ENCODE measurements around the gene GLIS2. TPM values are rescaled to one million over a fixed set of nuclear protein-coding genes. Genes with fewer than 3 reads are reported as not detected.

The GLIS2 gene
- total and polyA plus RNA-seq, 4 donors: 0.68 to 1.4 (median 1.1) TPM

DNA sequence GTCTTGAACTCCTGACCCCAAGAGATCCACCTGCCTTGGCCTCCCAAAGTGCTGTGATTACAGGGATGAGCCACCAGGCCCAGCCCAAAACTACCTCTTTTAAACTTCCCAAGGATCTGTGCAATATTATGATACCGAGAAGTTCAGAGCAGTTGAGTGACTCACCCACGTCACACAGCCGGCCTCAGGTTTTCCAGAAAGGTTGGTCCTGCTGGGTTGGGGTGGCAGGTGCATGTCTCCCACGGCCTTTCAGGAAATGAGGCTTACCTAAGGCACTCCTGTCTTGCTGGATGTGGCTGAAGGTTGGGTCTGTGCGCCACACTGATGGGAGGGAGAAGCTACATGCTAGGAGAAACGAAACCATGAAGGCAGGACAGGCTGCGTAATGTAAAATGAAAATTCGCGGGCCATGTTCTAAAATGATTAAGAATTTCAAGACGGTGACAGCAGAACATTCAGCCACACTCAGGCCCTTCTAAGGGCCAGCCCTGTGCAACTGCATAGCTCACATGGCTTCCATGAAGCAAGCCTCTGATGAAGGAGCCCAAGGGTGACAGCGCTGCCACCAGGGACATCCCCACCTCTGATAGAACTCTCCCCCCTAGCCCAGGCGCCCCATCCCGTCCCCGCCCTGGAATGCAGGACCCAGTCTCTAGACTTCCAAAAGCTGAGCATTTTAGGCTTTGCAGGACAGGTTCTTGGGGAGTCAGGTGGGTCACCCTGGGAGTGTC, 6.6 kb upstream of the GLIS2 start:
- Histone ChIP-seq H3K27me3 (ENCODE audit: control insufficient read depth in 4 of 4, insufficient read depth in 4 of 4, low read length in 3 of 4) (no peaks in the 10 kb centered on the region), H3K36me3 (ENCODE audit: control insufficient read depth in 4 of 4, insufficient read depth in 3 of 4, low read depth in 1 of 4, low read length in 3 of 4) (no peaks in the 10 kb centered on the region), H3K9me3 (ENCODE audit: control insufficient read depth in 4 of 4, low read length in 3 of 4) (no peaks in the 10 kb centered on the region), H3K4me3 (ENCODE audit: low read depth in 1 of 3, low read length in 3 of 3) (no peak overlapping the region), H3K9ac (ENCODE audit: low read depth in 1 of 2, low read length in 2 of 2) (no peak overlapping the region), H3K4me1 (ENCODE audit: control insufficient read depth in 4 of 4, insufficient read depth in 4 of 4, low read length in 3 of 4) (peaks cover 2 to 19% (median 9%) of the 10 kb centered on the region in 4 donors), H3K27ac (ENCODE audit: low read depth in 1 of 2, low read length in 2 of 2) (no peak overlapping the region)
- no peak for DNase-seq (ENCODE audit: low spot score)
- WGBS: 93% methylated on average over 14 of the region's 14 CpGs
- TF ChIP-seq GABPA (IDR thresholded peaks at IDR 0.05 in 1 of 2, conservative IDR thresholded peaks at IDR 0.05 in 1 of 2) (no peak), TAF1 (conservative IDR thresholded peaks at IDR 0.05) (no peak), EGR1 (IDR thresholded peaks at IDR 0.05; ENCODE audit: low read depth in 2 of 2) (no peak), FOXA2 (IDR thresholded peaks at IDR 0.05) (no peak), NR2F2 (IDR thresholded peaks at IDR 0.05) (no peak), FOXA1 (IDR thresholded peaks at IDR 0.05) (no peak)
- TF ChIP-seq, protein P1, sequence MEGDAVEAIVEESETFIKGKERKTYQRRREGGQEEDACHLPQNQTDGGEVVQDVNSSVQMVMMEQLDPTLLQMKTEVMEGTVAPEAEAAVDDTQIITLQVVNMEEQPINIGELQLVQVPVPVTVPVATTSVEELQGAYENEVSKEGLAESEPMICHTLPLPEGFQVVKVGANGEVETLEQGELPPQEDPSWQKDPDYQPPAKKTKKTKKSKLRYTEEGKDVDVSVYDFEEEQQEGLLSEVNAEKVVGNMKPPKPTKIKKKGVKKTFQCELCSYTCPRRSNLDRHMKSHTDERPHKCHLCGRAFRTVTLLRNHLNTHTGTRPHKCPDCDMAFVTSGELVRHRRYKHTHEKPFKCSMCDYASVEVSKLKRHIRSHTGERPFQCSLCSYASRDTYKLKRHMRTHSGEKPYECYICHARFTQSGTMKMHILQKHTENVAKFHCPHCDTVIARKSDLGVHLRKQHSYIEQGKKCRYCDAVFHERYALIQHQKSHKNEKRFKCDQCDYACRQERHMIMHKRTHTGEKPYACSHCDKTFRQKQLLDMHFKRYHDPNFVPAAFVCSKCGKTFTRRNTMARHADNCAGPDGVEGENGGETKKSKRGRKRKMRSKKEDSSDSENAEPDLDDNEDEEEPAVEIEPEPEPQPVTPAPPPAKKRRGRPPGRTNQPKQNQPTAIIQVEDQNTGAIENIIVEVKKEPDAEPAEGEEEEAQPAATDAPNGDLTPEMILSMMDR (IDR thresholded peaks at IDR 0.05; ENCODE audit: low read depth, low read length, missing input control): no peak
- TF ChIP-seq, protein P2, sequence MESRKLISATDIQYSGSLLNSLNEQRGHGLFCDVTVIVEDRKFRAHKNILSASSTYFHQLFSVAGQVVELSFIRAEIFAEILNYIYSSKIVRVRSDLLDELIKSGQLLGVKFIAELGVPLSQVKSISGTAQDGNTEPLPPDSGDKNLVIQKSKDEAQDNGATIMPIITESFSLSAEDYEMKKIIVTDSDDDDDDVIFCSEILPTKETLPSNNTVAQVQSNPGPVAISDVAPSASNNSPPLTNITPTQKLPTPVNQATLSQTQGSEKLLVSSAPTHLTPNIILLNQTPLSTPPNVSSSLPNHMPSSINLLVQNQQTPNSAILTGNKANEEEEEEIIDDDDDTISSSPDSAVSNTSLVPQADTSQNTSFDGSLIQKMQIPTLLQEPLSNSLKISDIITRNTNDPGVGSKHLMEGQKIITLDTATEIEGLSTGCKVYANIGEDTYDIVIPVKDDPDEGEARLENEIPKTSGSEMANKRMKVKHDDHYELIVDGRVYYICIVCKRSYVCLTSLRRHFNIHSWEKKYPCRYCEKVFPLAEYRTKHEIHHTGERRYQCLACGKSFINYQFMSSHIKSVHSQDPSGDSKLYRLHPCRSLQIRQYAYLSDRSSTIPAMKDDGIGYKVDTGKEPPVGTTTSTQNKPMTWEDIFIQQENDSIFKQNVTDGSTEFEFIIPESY (IDR thresholded peaks at IDR 0.05): no peak
- TF ChIP-seq, protein P3, sequence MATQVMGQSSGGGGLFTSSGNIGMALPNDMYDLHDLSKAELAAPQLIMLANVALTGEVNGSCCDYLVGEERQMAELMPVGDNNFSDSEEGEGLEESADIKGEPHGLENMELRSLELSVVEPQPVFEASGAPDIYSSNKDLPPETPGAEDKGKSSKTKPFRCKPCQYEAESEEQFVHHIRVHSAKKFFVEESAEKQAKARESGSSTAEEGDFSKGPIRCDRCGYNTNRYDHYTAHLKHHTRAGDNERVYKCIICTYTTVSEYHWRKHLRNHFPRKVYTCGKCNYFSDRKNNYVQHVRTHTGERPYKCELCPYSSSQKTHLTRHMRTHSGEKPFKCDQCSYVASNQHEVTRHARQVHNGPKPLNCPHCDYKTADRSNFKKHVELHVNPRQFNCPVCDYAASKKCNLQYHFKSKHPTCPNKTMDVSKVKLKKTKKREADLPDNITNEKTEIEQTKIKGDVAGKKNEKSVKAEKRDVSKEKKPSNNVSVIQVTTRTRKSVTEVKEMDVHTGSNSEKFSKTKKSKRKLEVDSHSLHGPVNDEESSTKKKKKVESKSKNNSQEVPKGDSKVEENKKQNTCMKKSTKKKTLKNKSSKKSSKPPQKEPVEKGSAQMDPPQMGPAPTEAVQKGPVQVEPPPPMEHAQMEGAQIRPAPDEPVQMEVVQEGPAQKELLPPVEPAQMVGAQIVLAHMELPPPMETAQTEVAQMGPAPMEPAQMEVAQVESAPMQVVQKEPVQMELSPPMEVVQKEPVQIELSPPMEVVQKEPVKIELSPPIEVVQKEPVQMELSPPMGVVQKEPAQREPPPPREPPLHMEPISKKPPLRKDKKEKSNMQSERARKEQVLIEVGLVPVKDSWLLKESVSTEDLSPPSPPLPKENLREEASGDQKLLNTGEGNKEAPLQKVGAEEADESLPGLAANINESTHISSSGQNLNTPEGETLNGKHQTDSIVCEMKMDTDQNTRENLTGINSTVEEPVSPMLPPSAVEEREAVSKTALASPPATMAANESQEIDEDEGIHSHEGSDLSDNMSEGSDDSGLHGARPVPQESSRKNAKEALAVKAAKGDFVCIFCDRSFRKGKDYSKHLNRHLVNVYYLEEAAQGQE (IDR thresholded peaks at IDR 0.05): no peak
- TF ChIP-seq, protein P4, sequence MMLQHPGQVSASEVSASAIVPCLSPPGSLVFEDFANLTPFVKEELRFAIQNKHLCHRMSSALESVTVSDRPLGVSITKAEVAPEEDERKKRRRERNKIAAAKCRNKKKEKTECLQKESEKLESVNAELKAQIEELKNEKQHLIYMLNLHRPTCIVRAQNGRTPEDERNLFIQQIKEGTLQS (IDR thresholded peaks at IDR 0.05): no peak

DNA sequence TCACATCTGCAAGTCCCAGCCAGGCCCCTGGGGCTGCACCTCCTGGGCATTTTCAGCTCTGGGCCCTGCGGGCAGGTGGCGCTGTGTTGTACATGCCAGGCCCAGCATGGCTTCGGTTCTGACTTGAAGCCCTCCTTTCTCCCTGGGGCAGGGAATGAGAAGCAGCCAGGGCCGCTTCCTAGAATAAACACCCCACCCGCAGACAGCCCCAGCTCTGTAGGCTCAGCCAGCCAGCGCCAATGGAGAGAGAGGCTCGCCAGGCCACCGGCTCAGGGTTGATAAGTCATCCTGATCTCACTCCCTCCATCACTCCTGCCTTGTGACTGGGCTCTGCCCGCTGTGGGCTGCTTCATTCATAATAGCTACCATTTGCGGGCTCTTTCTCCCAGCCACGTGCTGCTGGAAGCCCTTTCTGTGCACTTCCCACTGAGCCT, 6.0 kb upstream of the GLIS2 start:
- H3K4me1 ChIP-seq (ENCODE audit: control insufficient read depth in 4 of 4, insufficient read depth in 4 of 4, low read length in 3 of 4): peaks cover 2 to 24% (median 11%) of the 10 kb centered on the region in 4 donors
- no peaks in the 10 kb centered on the region for H3K9me3 ChIP-seq (ENCODE audit: control insufficient read depth in 4 of 4, low read length in 3 of 4)
- no peak for DNase-seq (ENCODE audit: low spot score)
- no peaks in the 10 kb centered on the region for H3K36me3 ChIP-seq (ENCODE audit: control insufficient read depth in 4 of 4, insufficient read depth in 3 of 4, low read depth in 1 of 4, low read length in 3 of 4)
- no peak for TF ChIP-seq JUND (IDR thresholded peaks at IDR 0.05)
- TF ChIP-seq, protein P4 (IDR thresholded peaks at IDR 0.05): no peak
- TF ChIP-seq HNF4G (IDR thresholded peaks at IDR 0.05): no peak
- no peak for TF ChIP-seq YY1 (IDR thresholded peaks at IDR 0.05)
- no peak for TF ChIP-seq FOXA2 (IDR thresholded peaks at IDR 0.05)
- TF ChIP-seq NR2F2 (IDR thresholded peaks at IDR 0.05): no peak
- TF ChIP-seq, protein P1 (IDR thresholded peaks at IDR 0.05; ENCODE audit: low read depth, low read length, missing input control): peak; percentile 57
- peak; percentile 37 to 72 for TF ChIP-seq RAD21 (IDR thresholded peaks at IDR 0.05)
- no peak for TF ChIP-seq EGR1 (IDR thresholded peaks at IDR 0.05; ENCODE audit: low read depth in 2 of 2)
- TF ChIP-seq GABPA (IDR thresholded peaks at IDR 0.05 in 1 of 2, conservative IDR thresholded peaks at IDR 0.05 in 1 of 2): no peak
- no peak for TF ChIP-seq FOXA1 (IDR thresholded peaks at IDR 0.05)
- TF ChIP-seq, protein P2 (IDR thresholded peaks at IDR 0.05): no peak
- no peak for TF ChIP-seq TAF1 (conservative IDR thresholded peaks at IDR 0.05)
- TF ChIP-seq, protein P5, sequence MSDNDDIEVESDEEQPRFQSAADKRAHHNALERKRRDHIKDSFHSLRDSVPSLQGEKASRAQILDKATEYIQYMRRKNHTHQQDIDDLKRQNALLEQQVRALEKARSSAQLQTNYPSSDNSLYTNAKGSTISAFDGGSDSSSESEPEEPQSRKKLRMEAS (IDR thresholded peaks at IDR 0.05): no peak
- no peak overlapping the region for H3K9ac ChIP-seq (ENCODE audit: low read depth in 1 of 2, low read length in 2 of 2)
- H3K27me3 ChIP-seq (ENCODE audit: control insufficient read depth in 4 of 4, insufficient read depth in 4 of 4, low read length in 3 of 4): peaks cover 0 to 4% (median 0%) of the 10 kb centered on the region in 4 donors
- no peak overlapping the region for H3K4me3 ChIP-seq (ENCODE audit: low read depth in 1 of 3, low read length in 3 of 3)
- no peak overlapping the region for H3K27ac ChIP-seq (ENCODE audit: low read depth in 1 of 2, low read length in 2 of 2)
- 50% methylated on average over 11 of the region's 11 CpGs for whole genome bisulfite sequencing

All from liver (tissue), 9 donors.